Activated CD4-positive, alpha-beta T cell treated with anti-CD3 and anti-CD28 coated beads for 4 hours (primary cell): ENCODE data around the gene LYSMD4.

Source experiments
- DNase-seq, 2 donors: peaks; one replicate each; pipeline ENCODE4 v3.0.0-alpha.2; 2020

Gene LYSMD4

DNA sequence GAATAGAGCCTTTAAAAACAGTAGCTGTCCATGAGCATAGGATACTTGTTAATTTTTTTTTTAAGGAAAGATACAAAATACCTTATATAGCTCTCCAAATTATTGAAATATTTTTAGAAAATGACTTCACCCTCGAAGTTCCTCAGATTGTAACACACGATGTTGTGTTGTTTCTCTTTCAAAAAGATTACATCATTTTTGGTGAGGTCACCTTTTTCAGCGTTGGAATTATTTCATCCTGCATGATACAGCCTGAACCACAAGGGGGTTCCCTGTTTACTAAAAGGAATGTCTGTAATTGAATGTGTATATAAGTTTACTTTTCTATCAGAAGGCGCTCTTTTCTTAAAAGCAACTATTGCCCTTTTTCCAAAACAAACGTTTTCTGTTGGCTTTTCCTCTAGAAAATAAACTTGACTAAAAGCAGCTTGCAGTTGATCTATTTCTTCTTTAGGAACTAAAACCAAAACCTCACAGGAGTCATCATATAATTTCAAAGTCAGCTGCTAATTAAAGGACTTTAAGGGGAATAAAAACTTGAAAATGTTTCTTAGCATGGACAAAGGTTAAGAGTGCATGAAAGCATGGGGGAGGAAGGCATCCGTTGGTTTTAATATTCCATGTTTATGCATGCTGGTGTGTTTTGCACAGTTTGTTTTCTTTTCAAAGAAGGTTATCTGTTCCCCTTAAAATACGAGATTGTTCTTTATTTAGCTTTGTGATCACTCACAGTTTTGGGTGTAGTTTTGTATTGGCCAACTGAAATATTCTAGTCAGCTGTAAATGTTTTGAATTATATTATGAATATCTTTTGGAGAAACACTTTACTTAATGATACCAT, 29.4 kb downstream of the LYSMD4 start:
- DNase-seq: peak in 1 of 2 donors; percentile 24

DNA sequence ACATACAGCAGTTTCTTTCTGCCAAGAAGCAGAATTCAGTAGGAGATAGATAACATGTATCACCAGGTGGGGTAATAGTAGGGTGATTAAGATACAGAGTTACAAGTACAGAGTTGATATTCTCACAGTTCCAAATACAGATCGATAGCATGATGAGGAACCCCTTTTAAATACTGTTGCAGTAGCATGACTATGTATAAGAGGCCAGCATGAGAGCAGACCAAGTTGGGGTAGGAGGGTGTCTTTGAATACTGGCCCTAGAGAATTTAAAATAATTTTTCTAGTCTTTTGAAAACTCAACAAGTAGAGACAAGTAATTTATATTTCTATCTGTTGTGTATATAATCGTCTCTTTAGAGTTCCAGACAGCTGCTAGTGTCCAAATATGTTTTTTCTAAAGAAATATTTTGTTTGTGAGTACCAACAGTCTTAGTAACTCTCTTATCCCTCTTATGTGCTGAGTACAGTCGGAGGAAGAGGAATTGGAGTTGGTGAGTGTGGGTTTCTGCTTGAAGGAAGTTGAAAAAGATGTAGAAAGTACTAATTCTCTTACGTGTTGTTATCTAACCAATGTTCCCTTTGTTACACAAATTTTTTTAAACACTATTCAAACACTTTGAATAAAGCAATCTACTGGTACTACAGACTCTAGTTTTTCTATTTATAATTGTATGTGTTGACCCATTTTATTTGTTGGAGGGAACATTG, 30.2 kb downstream of the LYSMD4 start:
- no peak for DNase-seq

DNA sequence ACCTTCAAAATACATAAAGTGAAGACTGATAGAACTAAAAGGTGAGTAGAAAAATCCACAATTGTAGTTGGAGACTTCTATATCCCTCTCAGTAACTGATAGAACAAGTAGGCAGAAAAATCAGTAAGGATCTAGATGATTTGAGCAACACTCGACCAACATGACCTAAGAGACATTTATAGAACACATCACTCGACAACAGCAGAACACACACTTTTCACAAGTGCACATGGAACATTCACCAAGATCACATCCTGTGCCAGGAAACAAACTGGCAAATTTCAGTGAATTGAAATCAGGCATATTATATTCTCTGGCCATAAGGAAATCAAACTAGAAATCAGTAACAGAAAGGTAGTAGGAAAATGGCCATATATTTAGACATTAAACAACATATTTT, 37.1 kb downstream of the LYSMD4 start:
- DNase-seq: no peak

DNA sequence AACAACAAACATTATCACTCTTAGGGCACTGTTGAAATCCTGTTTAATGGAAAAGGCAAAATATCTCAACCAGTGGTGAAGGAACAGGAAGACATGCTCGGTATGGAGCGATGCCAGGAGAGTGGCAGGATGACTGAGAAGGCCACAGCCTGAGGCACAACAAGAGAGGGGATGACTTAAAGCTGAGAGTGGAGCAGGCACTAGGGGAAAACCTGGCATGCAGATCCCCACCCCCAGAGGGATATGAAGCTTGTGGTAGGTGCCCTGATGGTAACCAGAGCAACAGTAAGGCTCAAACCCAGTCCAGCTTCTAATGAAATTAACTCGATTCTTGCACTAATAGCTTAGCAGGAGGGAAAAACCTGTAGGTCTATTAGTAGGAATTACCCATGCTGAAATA, 40.4 kb downstream of the LYSMD4 start:
- DNase-seq: no peak

DNA sequence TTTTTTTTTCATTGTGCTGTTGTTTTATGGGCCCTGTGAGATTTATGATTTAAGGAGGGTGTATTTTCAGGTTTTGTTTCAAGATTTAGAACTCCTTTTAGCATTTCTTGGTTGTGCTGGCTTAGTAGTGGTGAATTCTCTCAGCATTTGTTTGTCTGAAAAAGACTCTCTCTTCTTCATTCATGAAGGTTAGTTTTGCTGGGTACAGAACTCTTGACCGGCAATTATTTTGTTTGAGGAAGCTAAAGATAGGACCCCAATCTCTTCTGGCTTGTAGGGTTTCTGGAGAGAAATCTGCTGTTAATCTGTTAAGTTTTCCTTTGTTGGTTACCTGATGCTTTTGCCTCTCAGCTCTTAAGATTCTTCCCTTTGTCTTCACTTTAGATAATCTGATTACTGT, 46.9 kb downstream of the LYSMD4 start:
- DNase-seq: no peak

DNA sequence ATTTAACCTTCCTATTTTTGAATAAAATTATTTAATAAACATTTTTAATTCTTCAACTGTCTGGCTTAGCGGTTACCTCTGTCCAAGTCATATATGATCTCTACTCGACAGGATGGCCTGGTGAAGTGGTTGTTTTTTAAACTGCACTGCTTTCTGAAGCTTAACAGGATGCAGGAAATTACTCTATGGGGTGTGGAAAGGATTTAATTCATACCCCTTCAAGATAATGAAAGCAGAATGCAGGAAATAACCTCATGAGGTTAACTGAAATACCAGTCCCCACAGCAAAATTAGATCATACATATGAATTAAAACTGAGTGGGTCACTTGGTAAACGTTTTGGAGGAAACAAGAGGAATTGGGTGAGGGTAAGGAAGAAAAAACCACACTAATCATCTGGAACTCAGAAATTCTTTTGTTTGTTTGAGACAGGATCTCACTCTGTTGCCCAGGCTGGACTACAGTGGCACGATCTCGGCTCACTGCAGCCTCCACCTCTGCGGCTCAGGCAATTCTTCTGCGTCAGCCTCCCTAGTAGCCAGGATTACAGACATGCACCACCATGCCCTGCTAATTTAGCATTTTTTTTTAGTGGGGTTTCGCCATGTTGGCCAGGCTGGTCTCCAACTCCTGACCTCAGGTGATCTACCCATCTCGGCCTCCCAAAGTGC, 50.1 kb downstream of the LYSMD4 start:
- DNase-seq: no peak

DNA sequence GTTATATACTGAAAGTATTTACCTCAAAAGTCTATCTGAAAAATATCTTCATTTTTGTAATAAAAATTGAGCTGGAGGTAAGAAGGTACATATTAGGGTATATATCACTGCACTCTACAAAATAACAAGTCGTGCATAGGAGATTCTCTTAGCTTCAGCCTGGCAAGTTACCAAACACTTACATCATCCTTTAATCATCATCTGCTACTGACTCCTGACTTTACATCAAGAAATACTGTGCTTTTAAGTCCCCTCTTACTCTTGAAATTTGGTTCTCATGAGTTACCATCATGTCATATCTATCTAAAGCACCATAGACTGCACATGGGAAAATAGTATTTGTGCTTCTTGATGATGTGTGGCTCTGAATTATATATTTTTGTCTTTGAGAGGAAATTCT, 50.8 kb downstream of the LYSMD4 start:
- no peak for DNase-seq

DNA sequence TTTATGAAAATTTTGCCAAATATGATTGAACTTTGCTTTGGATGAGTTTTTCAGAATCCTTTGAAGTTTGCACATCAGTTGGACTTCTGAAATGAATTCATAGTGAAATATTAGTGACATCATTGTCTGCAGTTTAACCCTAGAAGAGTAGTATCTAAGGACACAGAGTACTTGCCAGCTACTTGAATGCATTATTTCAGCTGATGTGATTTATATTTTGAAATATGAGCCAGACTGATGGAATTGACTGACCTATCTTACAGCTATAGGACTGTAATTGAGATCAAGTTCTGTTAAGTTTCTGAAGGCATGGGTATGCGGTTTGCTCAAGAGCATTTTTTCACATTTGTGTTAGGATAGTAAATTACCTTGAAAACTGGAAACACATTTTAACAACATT, 51.2 kb downstream of the LYSMD4 start:
- no peak for DNase-seq

DNA sequence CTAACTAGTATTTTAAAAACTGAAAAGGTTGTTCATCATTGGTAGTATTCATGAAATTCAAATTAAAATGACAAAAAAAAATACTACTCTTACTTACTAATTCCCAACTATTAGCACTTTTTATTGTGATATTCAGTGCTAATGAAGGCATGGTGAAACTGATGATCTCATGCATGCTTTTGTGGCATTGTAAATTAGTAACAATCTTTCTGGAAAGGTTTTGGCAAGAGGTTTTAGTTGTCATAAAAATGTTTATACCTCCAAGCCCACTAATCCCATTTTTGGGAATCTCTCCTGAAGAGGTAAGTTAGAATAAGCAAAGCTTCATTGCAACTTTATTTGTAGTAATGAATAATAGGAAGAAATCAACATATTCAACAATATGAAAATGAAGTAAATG, 53.0 kb downstream of the LYSMD4 start:
- DNase-seq: no peak

DNA sequence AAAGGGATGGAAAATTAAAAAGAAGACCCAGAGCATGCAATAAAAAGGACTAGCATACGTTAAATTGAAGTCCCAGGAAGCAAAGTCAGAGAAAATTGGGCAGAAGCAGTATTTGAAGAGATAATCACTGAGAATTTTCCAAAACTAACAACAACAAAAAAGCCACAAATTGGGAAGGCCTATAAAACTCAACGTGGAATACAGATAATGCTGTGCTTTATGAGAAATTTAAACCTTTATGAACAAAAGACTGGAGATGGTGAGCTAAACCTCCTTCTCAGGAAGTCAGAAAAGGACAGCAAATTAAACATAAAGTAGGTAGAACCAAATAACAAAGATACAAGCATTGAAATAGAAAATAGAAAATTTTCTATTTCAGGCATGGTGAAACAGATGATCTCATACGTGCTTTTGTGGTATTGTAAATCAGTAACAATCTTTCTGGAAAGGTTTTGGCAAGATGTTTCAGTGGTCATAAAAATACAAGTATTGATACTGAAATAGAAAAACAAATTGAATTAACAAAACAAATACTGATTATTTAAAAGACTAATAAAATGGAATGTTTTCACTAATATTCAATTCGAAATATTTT, 55.6 kb downstream of the LYSMD4 start:
- DNase-seq: no peak
